B cell (primary cell): ENCODE results near the gene AUNIP. TPM values are rescaled to one million over a fixed set of nuclear protein-coding genes. Genes with fewer than 3 reads are reported as not detected.

ENCODE experiments used
- ATAC-seq: fragments of 200-7000 bp; cut with Tn5 transposase; one replicate; pipeline ENCODE4 v1.10.0; 2021; ENCODE audit warnings: low read depth, mild to moderate bottlenecking, moderate number of reproducible peaks, moderate library complexity
- CTCF ChIA-PET: fragments of 350-600 bp; sonication (Branson Sonifier 250); formaldehyde crosslinking; loops from one replicate; lab custom pipeline; 2021; ENCODE audit warnings: antibody characterized with exemption, inconsistent platforms; lab: Charles Lee
- POLR2A ChIA-PET: fragments of 350-600 bp; sonication (Branson Sonifier 250); formaldehyde crosslinking; loops from one replicate; lab custom pipeline; 2021; ENCODE audit warnings: antibody characterized with exemption; lab: Charles Lee
- DNase-seq: peaks from one replicate; pipeline ENCODE4 v3.0.0; 2013
- H2AFZ ChIP-seq: 2 replicates; pipeline ENCODE4 v1.6.1; 2012; ENCODE audit warnings: mild to moderate bottlenecking, low read depth, low read length; ENCODE audit not compliant: insufficient read depth, poor library complexity, severe bottlenecking
- H3K27ac ChIP-seq, 2 donors: 1 replicate in 1 of 2; 2 replicates in 1 of 2; pipeline ENCODE4 v1.5.1; 2012 to 2013; ENCODE audit warnings: low read length in 2 of 2, mild to moderate bottlenecking in 2 of 2, moderate library complexity in 1 of 2
- H3K27me3 ChIP-seq, 4 experiments: fragments of 200-600 bp in 1 of 4; sonication (generic) in 1 of 4; replicated peaks in 1 of 4; 1 replicate in 2 of 4; 2 replicates in 2 of 4; pipeline versions ENCODE4 v1.6.1 to v1.7.0; 2013 to 2016; ENCODE audit warnings: low read length in 3 of 4, mild to moderate bottlenecking in 2 of 4, mixed read lengths in 1 of 4, moderate library complexity in 1 of 4; ENCODE audit not compliant: insufficient read depth in 4 of 4, control insufficient read depth in 3 of 4; ENCODE audit errors: control extremely low read depth in 1 of 4
- H3K36me3 ChIP-seq, 2 experiments: replicated peaks in 1 of 2; 1 replicate in 1 of 2; 2 replicates in 1 of 2; pipeline versions ENCODE4 v1.6.1 to v1.7.1; 2013; ENCODE audit warnings: low read length in 1 of 2; ENCODE audit not compliant: insufficient read depth in 2 of 2, control insufficient read depth in 1 of 2; ENCODE audit errors: control extremely low read depth in 1 of 2, extremely low read depth in 1 of 2
- H3K4me1 ChIP-seq, 2 donors: fragments of 200-600 bp in 1 of 2; sonication (generic) in 1 of 2; 1 replicate in 1 of 2; 2 replicates in 1 of 2; pipeline versions ENCODE4 v1.5.1 to v1.6.1; 2013 to 2017; ENCODE audit warnings: low read length in 2 of 2; ENCODE audit not compliant: control insufficient read depth in 2 of 2, insufficient read depth in 2 of 2
- H3K4me2 ChIP-seq: replicated peaks from 2 replicates; pipeline ENCODE3; 2012; ENCODE audit warnings: mild to moderate bottlenecking, low read depth, low read length; ENCODE audit not compliant: poor library complexity, severe bottlenecking
- H3K4me3 ChIP-seq, 5 experiments: fragments of 200-600 bp in 1 of 5; sonication (generic) in 1 of 5; 1 replicate in 3 of 5; 2 replicates in 2 of 5; pipeline versions ENCODE4 v1.5.1 to v1.7.0; 2011 to 2016; ENCODE audit warnings: low read length in 4 of 5, mild to moderate bottlenecking in 4 of 5, low read depth in 2 of 5, control low read depth in 1 of 5, moderate library complexity in 1 of 5; ENCODE audit not compliant: insufficient read depth in 1 of 5; ENCODE audit errors: control extremely low read depth in 1 of 5, extremely low read depth in 1 of 5
- H3K79me2 ChIP-seq: fragments of 200-600 bp; sonication (generic); one replicate; pipeline ENCODE4 v1.6.0; 2016; ENCODE audit warnings: low read length; ENCODE audit not compliant: control insufficient read depth, insufficient read depth
- H3K9ac ChIP-seq: fragments of 200-600 bp; sonication (generic); 2 replicates; pipeline ENCODE4 v1.6.1; 2017; ENCODE audit warnings: mild to moderate bottlenecking, low read length, moderate library complexity
- H3K9me3 ChIP-seq, 3 donors: one replicate each; pipeline versions ENCODE4 v1.6.1 to v1.7.1; 2013; ENCODE audit warnings: low read length in 2 of 3; ENCODE audit not compliant: control insufficient read depth in 2 of 3, insufficient read depth in 1 of 3; ENCODE audit errors: control extremely low read depth in 1 of 3
- H4K20me1 ChIP-seq: 2 replicates; pipeline ENCODE4 v1.6.0; 2012; ENCODE audit warnings: mild to moderate bottlenecking, low read length; ENCODE audit not compliant: insufficient read depth, control insufficient read depth, poor library complexity, severe bottlenecking
- H3K27ac Mint-ChIP-seq: one replicate; pipeline ENCODE4 v1.8.0; 2021; ENCODE audit warnings: mixed read lengths
- H3K27me3 Mint-ChIP-seq: one replicate; pipeline ENCODE4 v1.8.0; 2021; ENCODE audit warnings: mixed read lengths
- H3K4me1 Mint-ChIP-seq: one replicate; pipeline ENCODE4 v1.8.0; 2021; ENCODE audit warnings: mixed read lengths
- H3K4me3 Mint-ChIP-seq: one replicate; pipeline ENCODE4 v1.8.0; 2021; ENCODE audit warnings: mixed read lengths
- H3K9me3 Mint-ChIP-seq: one replicate; pipeline ENCODE4 v1.8.0; 2022; ENCODE audit warnings: mixed read lengths; ENCODE audit not compliant: insufficient read depth
- CTCF ChIP-seq: fragments of 200-600 bp; IDR thresholded peaks from one replicate; pipeline ENCODE4 v1.8.0; 2022; ENCODE audit warnings: antibody characterized with exemption, mild to moderate bottlenecking
- EZH2 ChIP-seq: IDR thresholded peaks from 2 replicates; pipeline ENCODE4 v1.6.1; 2012; ENCODE audit warnings: borderline replicate concordance, low read depth, mild to moderate bottlenecking, moderate library complexity, low read length; ENCODE audit not compliant: insufficient read depth, poor library complexity, severe bottlenecking
- WGBS: methylation state at CpG from one replicate; pipeline ENCODE4 v1.1.5; 2013; ENCODE audit warnings: missing lambda C conversion rate; ENCODE audit not compliant: insufficient coverage; 5-methylcytosine and 5-hydroxymethylcytosine counted together
- intact Hi-C: fragments of 100-400 bp; cut with micrococcal nuclease; formaldehyde crosslinking; loops from one replicate; pipeline ENCODE4 v1.10.0; 2022
- polyA plus RNA-seq: library from polyadenylated mRNA; depleted of rRNA; stranded (reverse); fragments of >200 nt; gene quantifications from 2 replicates; pipeline ENCODE4 v1.2.3, GENCODE V29; 2012
- total RNA-seq, 2 donors: library from RNA; stranded (reverse); fragments of 120-200 nt in 1 of 2; gene quantifications; 1 replicate in 1 of 2; 2 replicates in 1 of 2; pipeline versions ENCODE4 v1.2.3 to v1.2.4, GENCODE V29; 2013 to 2022

The AUNIP gene
- total and polyA plus RNA-seq, 2 donors (not counting 1 experiment from before 2014, with no cell fraction given): 0.27 TPM; not detected in 1

- no peaks in the 10 kb centered on the region for H3K27me3 ChIP-seq
- no peaks in the 10 kb centered on the region for H4K20me1 ChIP-seq
- no peak overlapping the region for H3K4me2 ChIP-seq
- H3K9me3 Mint-ChIP-seq: no peaks in the 10 kb centered on the region
- H3K27ac Mint-ChIP-seq: no peak overlapping the region
- ChIA-PET CTCF (interaction anchor here (0.9 to 2.1 kb wide), 2 partner anchors 22 to 74 kb away, joined by 4 to 9 read pairs; no protein-coding TSS in a partner anchor), POLR2A (no interaction called here)
- H2AFZ ChIP-seq: no peak overlapping the region
- H3K4me1 Mint-ChIP-seq: no peaks in the 10 kb centered on the region
- no peaks in the 10 kb centered on the region for H3K4me1 ChIP-seq
- H3K36me3 ChIP-seq: no peaks in the 10 kb centered on the region
- no peaks in the 10 kb centered on the region for H3K79me2 ChIP-seq
- H3K4me3 ChIP-seq: no peak overlapping the region
- no peak for TF ChIP-seq EZH2
- TF ChIP-seq CTCF: no peak
- H3K9ac ChIP-seq: no peak overlapping the region
- intact Hi-C loops: no loop called here
- no peak overlapping the region for H3K4me3 Mint-ChIP-seq
- no peak for ATAC-seq
- 94% methylated on average over 5 of the region's 5 CpGs for WGBS
- no peak overlapping the region for H3K27ac ChIP-seq
- DNase-seq: no peak
- H3K9me3 ChIP-seq: no peaks in the 10 kb centered on the region
- peaks cover 16% of the 10 kb centered on the region for H3K27me3 Mint-ChIP-seq
Measured at GRCh38 chr1:25787760-25788166, 71.5 kb downstream of the AUNIP start.

GRCh38 chr1:25786887-25787759 is 72.1 kb downstream of the AUNIP start:
- CTCF ChIA-PET: interaction anchor here (0.9 to 2.1 kb wide), 2 partner anchors 23 to 73 kb away, joined by 4 to 9 read pairs; no protein-coding TSS in a partner anchor
- H3K4me1 ChIP-seq: no peaks in the 10 kb centered on the region
- H3K27ac Mint-ChIP-seq: no peak overlapping the region
- H3K4me1 Mint-ChIP-seq: no peaks in the 10 kb centered on the region
- no peaks in the 10 kb centered on the region for H3K9me3 Mint-ChIP-seq
- no peaks in the 10 kb centered on the region for H4K20me1 ChIP-seq
- ATAC-seq (no peak), DNase-seq (no peak)
- intact Hi-C loops: no loop called here
- H3K4me2 ChIP-seq: no peak overlapping the region
- no peak overlapping the region for H3K4me3 ChIP-seq
- H3K36me3 ChIP-seq: no peaks in the 10 kb centered on the region
- POLR2A ChIA-PET: no interaction called here
- no peak overlapping the region for H2AFZ ChIP-seq
- H3K9me3 ChIP-seq: no peaks in the 10 kb centered on the region
- H3K27me3 ChIP-seq: peaks cover 0 to 4% (median 0%) of the 10 kb centered on the region in 4 experiments
- TF ChIP-seq CTCF: no peak
- no peak for TF ChIP-seq EZH2
- H3K79me2 ChIP-seq: no peaks in the 10 kb centered on the region
- no peak overlapping the region for H3K4me3 Mint-ChIP-seq
- WGBS: 88% methylated on average over 5 of the region's 11 CpGs
- peaks cover 16% of the 10 kb centered on the region for H3K27me3 Mint-ChIP-seq
- no peak overlapping the region for H3K9ac ChIP-seq
- no peak overlapping the region for H3K27ac ChIP-seq
